ENCODE data around the gene MUC5AC. TPM values are rescaled to one million over a fixed set of nuclear protein-coding genes. Genes with fewer than 3 reads are reported as not detected.
"Not testable (repeated sequence)": the region's sequence is repeated elsewhere in the genome, so short reads cannot be mapped to it uniquely, and the experiment has no call there.

The MUC5AC gene
- total RNA-seq, 6 experiments from 2014 or later, result not detected

GRCh38 chr11:1109918-1110705 is 47.6 kb upstream of the MUC5AC start:
- H3K27ac Mint-ChIP-seq, result no peak overlapping the region
- no peaks in the 10 kb centered on the region for H3K4me1 Mint-ChIP-seq (ENCODE audit: low read depth)
- no peaks in the 10 kb centered on the region; the same call in 1 of the 2 replicates for H3K36me3 Mint-ChIP-seq (ENCODE audit: low read depth)
- no peak for DNase-seq
- peaks cover 9% of the 10 kb centered on the region for H3K9me3 Mint-ChIP-seq
- H3K27me3 Mint-ChIP-seq (ENCODE audit: insufficient read depth), result peaks cover 10% of the 10 kb centered on the region
- TF ChIP-seq, protein P1, sequence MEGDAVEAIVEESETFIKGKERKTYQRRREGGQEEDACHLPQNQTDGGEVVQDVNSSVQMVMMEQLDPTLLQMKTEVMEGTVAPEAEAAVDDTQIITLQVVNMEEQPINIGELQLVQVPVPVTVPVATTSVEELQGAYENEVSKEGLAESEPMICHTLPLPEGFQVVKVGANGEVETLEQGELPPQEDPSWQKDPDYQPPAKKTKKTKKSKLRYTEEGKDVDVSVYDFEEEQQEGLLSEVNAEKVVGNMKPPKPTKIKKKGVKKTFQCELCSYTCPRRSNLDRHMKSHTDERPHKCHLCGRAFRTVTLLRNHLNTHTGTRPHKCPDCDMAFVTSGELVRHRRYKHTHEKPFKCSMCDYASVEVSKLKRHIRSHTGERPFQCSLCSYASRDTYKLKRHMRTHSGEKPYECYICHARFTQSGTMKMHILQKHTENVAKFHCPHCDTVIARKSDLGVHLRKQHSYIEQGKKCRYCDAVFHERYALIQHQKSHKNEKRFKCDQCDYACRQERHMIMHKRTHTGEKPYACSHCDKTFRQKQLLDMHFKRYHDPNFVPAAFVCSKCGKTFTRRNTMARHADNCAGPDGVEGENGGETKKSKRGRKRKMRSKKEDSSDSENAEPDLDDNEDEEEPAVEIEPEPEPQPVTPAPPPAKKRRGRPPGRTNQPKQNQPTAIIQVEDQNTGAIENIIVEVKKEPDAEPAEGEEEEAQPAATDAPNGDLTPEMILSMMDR (IDR thresholded peaks at IDR 0.05), result no peak
- H3K4me3 Mint-ChIP-seq, result no peak overlapping the region

DNA sequence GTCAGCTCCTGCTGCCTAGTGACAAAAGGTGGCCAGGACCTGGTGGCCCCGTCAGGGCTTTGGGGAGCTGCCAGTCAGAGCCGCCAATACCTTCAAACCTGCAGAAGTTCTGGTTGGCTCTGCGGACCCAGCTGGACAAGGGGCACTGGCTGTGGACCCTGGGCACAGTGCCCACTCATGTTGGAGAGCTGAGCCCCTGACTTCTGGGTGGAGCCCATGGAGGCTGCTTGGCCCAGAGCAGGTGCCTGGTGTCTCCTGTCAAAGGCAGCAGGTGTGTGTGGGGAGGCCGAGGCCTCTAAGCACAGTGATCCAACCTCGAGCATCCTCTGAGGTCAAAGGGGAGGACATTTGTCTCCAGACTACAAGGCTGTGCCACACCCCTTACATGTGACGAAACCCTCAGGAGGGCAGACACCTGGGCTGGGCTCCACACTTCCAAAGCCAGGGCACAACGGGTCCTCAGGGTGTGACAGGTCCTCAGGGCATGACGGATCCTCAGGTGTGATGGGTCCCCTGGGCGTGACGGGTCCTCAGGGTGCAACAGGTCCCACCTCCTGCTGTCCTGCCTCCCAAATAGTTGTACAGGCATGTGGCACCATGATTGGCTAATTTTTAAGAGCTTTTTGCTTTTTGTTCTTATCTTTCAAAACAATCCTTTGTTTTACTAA is 46.1 kb upstream of the MUC5AC start:
- Mint-ChIP-seq H3K9me3 (peaks cover 9% of the 10 kb centered on the region), H3K4me3 (no peak overlapping the region), H3K27ac (no peak overlapping the region), H3K27me3 (ENCODE audit: insufficient read depth) (peaks cover 10% of the 10 kb centered on the region), H3K4me1 (ENCODE audit: low read depth) (no peaks in the 10 kb centered on the region), H3K36me3 (ENCODE audit: low read depth) (no peaks in the 10 kb centered on the region; the same call in 1 of the 2 replicates)
- TF ChIP-seq, protein P1 (IDR thresholded peaks at IDR 0.05), result no peak
- no peak for DNase-seq

- Mint-ChIP-seq H3K27ac (no peak overlapping the region), H3K4me3 (no peak overlapping the region), H3K9me3 (peaks cover 9% of the 10 kb centered on the region), H3K4me1 (ENCODE audit: low read depth) (no peaks in the 10 kb centered on the region), H3K27me3 (ENCODE audit: insufficient read depth) (peaks cover 15% of the 10 kb centered on the region), H3K36me3 (ENCODE audit: low read depth) (no peaks in the 10 kb centered on the region; the same call in 1 of the 2 replicates)
- TF ChIP-seq, protein P1 (IDR thresholded peaks at IDR 0.05), result no peak
- DNase-seq, result no peak
Measured at GRCh38 chr11:1112351-1113191, 45.2 kb upstream of the MUC5AC start.

- Mint-ChIP-seq H3K9me3 (peaks cover 9% of the 10 kb centered on the region), H3K27me3 (ENCODE audit: insufficient read depth) (peaks cover 13% of the 10 kb centered on the region), H3K27ac (no peak overlapping the region), H3K4me1 (ENCODE audit: low read depth) (no peaks in the 10 kb centered on the region), H3K36me3 (ENCODE audit: low read depth) (no peaks in the 10 kb centered on the region; the same call in 1 of the 2 replicates), H3K4me3 (no peak overlapping the region)
- no peak for DNase-seq
- TF ChIP-seq, protein P1 (IDR thresholded peaks at IDR 0.05), result no peak
Measured at GRCh38 chr11:1113405-1114201, 44.1 kb upstream of the MUC5AC start.

DNA sequence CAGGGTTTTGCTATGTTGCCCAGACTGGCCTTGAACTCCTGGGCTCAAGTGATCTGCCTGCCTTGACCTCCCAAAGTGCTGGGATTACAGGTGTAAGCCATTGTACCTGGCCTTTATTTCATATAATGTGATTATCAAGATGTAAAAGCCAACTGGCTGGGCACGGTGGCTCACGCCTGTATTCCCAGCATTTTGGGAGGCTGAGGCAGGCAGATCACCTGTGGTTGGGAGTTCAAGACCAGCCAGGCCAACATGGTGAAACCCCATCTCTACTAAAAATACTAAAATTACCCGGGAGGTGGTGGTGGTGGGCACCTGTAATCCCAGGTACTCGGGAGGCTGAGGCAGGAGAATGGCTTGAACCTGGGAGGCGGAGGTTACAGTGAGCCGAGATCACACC is 42.5 kb upstream of the MUC5AC start:
- not testable (repeated sequence) for H3K27ac Mint-ChIP-seq; H3K36me3 Mint-ChIP-seq (ENCODE audit: low read depth); DNase-seq; H3K4me1 Mint-ChIP-seq (ENCODE audit: low read depth); H3K9me3 Mint-ChIP-seq; H3K4me3 Mint-ChIP-seq
- peaks cover 15% of the 10 kb centered on the region; the same call in 1 of the 2 replicates for H3K27me3 Mint-ChIP-seq (ENCODE audit: insufficient read depth)

Measured in HFFc6 (cell line).